Stimulated activated CD4-positive, alpha-beta T cell treated with anti-CD3 and anti-CD28 coated beads, Interleukin-12 subunit alpha, Interleukin-12 subunit beta, amount 100 ng/mL, for 48 hours (primary cell): ENCODE data around the gene KY.
"Not testable (repeated sequence)": the region's sequence is repeated elsewhere in the genome, so short reads cannot be mapped to it uniquely, and the experiment has no call there.

Source experiments
- DNase-seq, 3 donors: peaks; one replicate each; pipeline ENCODE4 v3.0.0-alpha.2; 2020; ENCODE audit warnings: low read depth in 2 of 3, low spot score in 1 of 3

The KY gene

DNA sequence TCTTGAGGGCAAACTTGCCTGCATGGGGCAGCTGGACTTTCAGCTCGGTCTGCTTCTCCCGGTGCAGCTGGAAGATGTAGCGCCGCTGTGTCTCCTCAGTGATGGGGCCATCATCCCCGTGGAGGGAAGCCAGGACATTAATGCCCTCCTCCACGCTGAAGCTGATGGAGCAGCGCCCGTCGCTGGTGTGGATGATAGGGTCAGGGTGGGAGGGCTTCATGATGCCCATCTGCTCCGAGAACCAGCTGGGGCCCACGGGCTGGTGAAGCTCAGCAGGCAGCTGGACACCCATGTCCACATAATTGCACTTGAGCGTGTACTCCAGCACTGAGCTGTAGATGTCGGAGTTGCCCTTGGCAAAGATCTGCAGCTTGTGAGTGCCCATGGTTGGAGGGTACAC, 46.9 kb downstream of the KY start:
- DNase-seq, result no peak

DNA sequence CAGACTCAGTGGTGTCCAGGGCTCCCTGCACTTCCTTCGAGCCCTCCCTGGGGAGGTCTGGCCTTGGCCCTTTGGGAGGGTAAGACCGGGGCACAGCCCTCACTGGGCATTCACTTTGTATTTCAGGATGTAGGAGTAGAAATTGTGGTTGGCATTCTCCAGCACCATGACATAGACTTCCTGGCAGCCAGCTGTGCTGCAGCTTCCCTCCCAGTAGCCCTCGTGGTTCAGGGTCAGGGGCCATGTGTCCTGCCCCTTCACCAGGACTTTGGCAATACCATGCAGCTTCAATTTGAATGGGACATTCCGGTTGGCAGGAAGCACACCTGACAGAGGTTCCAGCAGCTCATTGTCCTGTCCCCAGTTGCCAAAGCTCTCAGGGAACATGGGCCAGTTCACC, 47.3 kb downstream of the KY start:
- DNase-seq, result no peak

DNA sequence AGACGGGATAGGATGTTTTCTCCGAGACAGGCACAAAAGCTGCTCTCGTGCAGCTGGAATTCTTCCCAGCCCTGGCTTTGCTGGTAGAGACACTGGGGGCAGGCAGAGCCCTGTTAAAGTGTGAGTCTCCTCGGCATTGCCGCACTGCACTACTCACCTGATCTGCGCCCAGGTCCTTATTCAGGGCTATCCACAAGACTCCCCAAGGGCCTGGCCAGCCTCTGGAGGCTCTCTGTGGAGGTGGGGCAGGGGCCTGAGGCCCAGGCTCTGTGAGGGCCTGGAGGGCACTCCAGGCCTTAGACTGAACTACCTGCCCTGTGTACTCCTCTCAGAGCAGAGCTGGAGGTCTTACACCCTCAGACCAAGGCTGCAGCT, 48.4 kb downstream of the KY start:
- no peak for DNase-seq

DNA sequence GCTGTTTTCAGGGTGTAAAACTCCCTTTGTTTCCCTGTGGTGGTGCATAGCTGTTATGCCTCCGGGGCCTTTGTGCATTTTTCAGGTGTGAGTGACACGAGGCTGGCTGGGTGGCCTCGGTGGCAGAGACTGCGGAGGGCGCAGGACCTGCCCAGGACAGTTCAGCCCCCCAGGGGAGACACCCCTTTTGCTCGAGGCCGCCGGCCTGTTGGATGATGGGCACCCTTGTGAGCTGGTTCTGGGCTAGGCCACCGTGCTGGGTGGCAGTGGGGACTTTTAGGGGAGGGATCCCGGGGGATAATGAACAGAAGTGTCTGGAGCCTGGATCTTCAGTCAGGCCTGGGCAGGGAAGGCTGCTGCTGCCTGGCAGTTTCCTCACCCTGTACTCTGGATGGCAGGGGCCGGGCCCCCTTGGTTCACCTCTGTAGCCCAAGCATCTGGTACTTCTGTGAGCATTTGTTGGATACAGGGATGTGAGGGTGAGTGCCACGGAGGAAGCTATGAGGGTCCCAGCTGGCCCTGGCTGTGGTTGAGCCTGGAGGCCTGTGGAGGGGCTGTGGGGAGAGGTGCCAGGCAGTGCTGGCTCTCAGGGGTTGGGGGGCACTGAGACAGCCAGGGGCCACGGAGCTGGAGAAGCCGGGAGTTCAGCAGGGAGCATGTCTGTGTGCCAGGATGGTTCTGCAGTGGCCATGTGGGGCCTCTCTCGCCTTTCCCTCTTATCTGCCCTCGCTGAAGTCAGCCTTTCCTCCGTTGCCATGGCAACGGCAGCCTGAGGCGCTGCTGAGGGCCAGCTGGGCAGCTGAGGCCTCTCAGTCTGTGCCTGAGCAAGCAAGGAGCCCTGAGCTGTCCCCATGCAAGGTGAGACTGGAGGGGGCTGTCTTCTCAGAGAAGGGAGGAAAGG, 49.0 kb downstream of the KY start:
- no peak for DNase-seq

DNA sequence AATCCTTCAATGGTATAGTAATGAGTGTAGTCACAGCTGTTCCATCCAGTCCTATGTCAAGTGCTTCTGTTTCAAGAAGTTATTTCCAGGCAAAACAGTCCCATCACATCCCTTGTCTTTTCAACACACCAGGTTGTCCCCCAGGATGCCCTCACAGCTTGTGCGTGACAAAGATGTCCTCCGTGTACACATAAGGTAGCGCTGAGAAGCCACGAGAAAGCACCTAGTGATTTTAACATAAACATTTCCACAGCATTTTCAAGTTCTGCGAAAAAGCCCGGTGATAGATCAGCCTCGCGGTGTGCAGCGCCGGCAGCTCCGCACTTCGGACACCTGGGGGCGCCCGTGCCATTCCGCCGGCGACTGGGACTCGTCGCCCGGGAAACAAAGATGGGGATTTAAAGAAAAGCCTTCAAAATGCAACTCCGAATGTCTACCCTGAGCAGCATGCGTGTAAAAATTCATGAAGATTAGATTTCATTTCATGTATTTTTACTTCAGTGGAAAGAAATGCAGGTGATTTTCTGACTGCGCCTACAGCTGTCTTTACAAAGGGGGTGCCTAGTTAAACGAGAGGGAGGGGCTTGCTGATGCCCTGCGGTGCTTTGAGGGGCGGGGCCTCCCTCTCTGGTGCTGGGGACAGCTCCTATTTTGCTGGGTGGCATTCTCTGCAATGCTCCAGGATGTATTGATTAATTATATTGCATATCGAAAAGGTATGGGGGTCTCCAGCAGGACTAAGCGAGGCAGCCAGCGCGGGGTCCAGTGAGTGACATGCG, 49.9 kb downstream of the KY start:
- peak; percentile 43 to 62 (median 55) for DNase-seq

DNA sequence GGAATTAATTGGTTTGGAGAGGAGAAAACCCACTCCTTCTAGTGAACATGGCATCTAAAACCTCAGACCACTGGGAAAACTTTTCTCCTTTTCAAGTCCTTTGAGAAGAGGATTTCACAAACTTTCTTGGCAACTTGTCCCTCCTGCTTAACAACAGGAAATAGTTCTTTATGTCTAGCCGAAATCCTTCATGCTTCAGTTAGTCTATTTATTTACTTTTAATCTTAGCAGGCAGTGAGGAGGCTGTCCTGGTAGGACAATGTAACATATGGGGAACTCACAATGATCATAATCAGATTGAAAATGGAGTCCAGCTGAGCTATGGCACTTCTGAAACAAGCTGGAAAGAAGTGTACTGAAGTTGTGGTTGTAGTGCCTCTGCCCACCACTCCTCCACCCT, 50.6 kb downstream of the KY start:
- DNase-seq, result no peak

DNA sequence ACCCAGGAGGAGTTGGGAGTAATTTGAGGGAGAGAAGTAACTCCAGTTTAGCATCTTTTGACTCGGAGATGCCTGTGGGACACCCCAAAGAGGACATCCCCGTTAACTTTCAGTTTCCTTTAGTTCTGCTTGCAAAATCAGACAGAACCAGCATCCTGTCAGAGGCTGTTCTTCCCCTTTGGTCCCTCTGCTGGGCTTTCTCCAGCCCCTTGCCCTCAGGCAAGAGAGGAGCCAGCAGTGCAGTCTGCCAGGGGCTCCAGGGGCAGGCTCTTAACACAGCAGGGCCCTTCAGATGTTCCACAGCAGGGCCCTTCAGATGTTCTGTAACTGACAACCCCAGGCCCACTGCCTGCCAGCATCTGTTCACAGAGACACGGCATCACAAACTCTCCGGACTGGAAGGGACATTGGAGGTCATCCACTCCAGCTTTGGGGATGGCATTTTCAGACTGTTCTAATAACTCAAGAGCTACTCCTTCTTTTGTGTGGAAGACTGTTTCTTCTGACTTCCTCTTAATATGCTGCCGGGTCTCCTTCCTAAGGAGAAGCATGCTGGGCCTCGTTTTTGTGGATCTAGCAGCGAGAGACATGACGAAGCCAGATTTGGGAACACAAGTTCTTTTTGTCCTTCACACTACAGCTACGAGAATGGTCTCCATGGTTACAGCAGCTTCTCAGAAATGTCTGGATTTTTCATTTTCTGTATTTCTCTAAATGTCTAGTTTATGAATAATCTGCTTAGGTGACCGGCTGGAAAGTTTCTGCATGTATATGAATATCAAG, 51.9 kb downstream of the KY start:
- no peak for DNase-seq

DNA sequence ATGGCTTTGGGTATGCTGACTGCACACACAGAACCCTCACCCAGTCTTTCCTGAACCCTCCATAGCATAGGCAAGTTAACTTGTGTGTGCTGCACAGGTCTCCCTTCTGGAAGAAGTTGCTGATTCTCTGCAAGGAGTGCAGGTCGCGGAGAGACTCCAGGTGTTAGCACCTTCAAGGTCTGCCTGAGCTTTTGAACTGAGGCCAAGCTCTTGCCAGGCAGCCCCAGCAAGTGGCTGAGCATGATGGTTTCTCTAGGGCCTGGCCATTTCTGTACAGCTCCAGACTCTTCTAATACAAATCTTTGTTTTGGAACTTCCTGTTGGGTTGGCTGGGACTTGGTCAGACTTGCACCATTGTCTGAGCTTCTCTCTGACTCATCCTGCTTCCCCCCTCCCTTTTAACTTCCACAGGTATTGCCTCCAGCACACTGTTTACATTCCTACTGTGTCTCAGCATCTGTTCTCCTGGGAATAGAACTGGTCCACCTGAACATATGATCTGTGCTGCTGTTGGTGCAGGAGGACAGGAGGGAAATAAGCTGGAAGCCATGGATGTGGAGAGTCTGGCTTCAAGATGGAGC, 53.3 kb downstream of the KY start:
- no peak for DNase-seq

DNA sequence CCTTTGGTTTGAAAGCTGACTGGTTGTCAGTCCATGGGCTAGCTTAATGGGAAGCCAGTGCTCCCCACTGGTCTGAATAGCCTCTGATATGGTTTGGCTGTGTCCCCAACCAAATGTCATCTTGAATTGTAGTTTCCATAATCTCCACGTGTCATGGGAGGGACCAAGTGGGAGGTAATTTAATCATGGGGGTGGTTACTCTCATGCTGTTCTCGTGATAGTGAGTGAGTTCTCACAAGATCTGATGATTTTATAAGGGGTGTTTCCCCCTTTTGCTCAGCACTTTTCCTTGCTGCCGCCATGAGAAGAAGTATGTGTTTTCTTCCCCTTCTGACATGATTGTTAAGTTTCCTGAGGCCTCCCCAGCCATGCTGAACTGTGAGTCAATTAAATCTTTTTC, 55.8 kb downstream of the KY start:
- DNase-seq, result not testable (repeated sequence)

DNA sequence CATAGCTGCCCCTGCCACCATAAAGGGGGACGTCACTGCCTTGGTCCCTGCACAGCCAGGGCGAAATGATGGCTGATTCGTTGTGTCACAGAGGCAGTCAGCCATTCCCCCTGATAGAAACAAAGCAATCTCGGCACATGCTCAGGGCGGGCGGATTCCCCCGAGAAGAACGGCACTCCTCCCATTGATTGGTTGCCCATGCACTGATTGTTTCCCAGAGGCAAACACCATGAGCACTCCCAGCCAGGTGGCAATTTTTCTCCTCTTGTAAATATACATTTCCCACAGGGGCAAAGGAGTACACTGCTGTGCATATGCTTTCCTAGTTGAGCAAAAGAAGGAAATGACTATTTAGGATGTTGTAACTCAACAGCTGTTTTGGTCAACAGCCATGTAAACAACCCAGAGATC, 56.5 kb downstream of the KY start:
- no peak for DNase-seq

DNA sequence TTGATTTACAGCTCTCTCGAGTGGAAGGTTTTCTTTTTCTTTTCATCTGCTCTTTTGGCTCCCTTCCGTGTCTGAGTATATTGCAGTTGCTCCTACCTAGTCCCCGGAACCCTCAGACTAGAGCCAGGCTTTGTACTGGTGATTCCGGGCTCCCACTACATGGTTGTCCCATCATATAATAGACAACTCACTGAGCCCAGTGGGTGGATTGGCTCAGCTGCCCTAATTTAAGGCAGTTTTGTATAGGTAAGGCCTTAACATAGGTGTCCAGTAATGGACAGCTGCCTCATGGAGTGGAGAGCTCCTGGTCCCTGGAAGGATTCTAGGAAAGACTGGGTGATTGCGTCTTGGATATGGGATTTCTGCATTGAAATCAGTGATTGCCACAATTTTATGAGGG, 58.0 kb downstream of the KY start:
- no peak for DNase-seq

DNA sequence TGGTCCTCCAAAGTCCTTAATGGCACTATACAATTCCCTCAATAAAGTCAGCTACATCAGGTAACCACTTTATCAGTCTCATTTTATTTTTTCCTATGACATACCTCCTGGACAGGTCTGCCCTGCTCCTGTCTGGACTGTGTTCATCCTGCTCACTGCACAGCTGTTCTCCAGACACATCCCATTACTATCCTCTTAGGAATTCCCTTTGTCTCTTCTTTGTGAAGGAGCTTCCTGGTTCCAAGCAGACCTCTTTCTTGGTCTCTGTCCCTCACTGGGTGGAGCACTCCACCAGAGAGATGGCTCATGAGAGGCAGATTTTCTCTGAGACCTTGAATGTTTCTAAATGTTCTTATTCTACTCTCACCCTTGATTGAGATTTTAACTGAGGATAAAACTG, 60.1 kb downstream of the KY start:
- DNase-seq, result no peak

DNA sequence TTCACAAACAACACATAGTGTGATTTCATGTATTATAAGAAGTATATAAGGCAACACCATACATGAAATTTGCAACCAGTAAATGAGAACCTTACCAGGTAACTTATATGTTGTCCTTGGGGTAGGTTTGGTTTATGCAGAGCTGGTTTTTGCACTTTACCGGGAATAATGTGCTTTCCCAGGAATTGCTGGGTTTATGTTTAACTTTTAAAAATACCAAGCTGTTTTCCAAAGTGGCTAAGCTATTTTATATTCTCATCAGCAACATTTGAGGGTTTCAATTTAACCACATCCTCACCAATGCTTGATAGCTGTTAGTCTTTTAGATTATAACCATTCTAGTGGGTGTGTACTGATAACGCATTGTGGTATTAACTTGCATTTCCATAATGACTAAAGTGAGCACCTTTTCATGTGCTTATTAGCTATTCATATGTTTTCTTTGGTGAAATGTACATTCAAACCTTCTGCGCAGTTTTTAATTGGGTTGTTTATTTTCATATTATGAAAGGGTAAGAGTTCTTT, 71.6 kb downstream of the KY start:
- DNase-seq, result no peak

DNA sequence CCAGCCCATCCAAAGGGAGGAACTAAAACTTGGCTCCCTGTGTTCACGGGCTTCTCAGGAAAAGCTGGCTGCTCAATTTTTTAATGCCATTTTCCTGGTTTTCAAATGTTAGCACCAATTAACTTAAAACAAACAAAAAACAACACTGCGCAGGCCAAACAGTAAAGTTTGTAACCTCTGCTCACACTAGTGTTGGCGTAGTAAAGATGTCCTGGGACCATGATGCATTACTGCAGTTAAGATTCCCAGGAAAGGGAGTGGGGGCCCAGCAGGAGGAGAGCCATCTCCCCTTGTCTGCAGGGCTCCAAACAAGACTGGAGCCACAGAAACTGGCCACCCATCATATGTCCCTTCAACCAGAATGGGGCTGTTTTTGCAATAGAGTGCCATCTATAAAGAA, 74.0 kb downstream of the KY start:
- no peak for DNase-seq

DNA sequence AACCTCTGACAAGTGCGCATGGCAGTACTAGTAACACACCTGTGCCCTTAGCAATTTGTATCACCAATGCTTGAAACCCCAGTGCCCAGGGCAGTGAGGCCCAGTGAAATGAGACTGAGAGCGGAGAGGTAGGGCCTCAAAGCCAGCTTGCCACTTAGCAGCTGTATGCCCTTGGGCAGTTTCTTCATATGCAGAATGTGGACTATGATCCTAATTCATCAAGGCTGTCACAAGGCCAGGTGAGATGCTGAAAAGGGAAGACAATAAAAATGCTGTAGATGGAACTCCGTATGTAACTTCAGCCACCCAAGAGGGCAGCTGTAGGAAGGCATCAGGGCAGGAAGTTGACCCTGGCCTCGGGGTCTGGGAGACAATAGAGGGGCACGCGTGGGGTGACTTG, 74.4 kb downstream of the KY start:
- no peak for DNase-seq

DNA sequence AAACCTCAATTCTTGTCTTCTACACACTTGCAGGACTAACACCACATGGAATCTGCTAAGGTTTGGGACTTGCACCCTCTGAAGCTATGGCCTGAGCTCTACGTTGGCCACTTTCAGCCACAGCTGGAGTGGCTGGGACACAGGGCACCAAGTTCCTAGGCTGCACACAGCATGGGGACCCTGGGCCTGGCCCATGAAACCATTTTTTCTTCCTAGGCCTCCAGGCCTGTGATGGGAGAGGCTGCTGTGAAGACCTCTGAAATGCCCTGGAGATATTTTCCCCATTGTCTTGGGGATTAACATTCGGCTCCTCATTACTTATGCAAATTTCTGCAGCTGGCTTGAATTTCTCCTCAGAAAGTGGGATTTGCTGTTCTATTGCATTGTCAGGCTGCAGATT, 80.9 kb downstream of the KY start:
- DNase-seq, result not testable (repeated sequence)

DNA sequence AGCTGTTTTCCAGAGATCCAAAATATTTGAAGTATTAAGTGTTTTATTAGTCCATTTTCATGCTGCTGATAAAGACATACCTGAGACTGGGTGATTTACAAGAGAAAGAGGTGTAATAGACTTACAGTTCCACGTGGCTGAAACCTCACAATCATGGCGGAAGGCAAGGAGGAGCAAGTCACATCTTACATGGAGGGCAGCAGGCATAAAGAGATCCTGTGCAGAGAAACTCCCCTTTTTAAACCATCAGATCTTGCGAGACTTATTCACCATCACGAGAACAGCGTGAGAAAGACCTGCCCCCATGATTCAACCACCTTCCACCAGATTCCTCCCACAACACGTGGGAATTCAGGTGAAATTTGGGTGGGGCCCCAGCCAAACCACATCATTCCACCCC, 82.0 kb downstream of the KY start:
- no peak for DNase-seq

DNA sequence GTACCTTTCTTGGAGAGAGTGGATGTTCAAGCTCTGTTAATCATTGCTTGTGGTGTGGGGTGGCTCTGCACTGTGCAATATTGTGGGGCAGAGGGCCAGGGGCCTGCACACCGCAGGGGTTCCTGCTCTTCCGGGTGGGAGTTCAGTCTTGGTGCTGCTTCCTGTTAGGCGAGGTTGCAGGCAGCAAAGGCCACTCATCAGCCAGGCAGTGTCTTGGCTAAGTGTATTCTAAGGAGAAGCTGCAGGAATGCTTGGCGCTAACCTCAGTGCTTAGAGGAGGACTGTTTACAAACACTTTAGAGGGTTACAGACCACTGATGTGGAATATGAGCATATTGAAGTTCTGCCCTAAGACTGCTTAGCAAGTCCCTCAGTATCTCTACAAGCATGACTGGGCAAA, 83.2 kb downstream of the KY start:
- DNase-seq, result no peak

DNA sequence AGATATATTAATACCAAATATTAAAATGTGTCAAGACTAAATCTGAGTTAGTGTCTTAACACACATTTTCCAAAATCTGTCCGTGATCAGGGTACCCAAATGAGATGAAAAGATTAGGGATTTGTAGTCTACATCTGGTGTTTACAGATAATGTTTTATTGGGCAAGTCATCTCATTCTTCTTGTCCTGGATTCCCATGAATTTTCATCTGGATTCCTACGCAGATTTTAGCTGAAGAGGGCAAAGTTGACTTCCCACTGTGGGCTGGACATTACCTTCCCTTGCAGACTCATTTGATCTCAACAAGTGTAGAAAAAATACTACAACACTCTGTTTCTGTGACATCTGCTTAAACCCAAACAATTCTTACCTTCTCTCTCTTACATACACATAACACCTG, 85.8 kb downstream of the KY start:
- no peak for DNase-seq

DNA sequence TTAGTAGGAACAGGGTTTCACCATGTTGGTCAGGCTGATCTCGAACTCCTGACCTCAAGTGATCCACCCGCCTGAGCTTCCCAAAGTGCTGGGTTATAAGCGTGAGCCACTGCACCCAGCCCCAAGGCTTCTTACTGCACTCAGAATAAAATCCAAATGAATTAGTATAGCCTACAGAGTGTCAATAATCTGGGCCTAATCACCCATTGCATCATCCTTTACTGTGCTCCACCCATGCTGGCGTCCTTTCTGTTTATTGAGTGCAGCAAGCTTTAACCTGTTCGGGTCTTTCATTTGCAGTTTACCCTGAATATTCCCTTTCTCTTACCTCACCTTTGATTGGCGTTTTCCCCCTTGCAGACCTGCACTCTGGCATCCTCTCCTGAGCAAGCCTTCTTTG, 87.2 kb downstream of the KY start:
- DNase-seq, result no peak

DNA sequence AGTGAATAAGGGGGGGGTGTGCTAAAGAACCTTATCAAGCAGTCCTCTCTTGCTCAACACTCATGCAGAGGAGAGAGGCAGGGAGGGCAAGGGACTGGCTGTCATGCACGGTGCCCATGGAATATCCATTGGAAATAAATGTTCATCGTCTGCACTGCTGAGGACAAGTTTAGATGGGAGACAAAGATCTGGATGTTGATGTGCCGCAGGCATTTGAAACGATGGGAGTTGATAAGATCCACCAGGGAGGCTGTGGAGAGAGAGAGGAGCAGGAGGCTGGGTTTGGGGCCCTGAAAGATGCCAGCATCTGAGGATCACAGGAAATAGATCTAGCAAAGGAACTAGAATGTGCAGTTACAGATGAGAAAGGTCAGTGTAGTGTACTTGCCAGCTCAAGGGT, 88.8 kb downstream of the KY start:
- no peak for DNase-seq
